Measurements from ENCODE around the gene IQSEC1.

The IQSEC1 gene

GRCh38 chr3:13067778-13068177 lies 5.5 kb downstream of the IQSEC1 start:
- no peak for DNase-seq

GRCh38 chr3:13066834-13067233 lies 6.4 kb downstream of the IQSEC1 start:
- DNase-seq, result no peak

- DNase-seq, result no peak
These were observed 7.0 kb downstream of the IQSEC1 start for GRCh38 chr3:13066236-13066635.

GRCh38 chr3:13065727-13066126 lies 7.5 kb downstream of the IQSEC1 start:
- DNase-seq, result no peak

GRCh38 chr3:13064964-13065363 lies 8.3 kb downstream of the IQSEC1 start:
- DNase-seq, result no peak

- DNase-seq, result no peak
These were observed 8.9 kb downstream of the IQSEC1 start for GRCh38 chr3:13064159-13064868.

GRCh38 chr3:13063225-13063624 lies 10.0 kb downstream of the IQSEC1 start:
- DNase-seq, result no peak

GRCh38 chr3:13062647-13063046 lies 10.6 kb downstream of the IQSEC1 start:
- no peak for DNase-seq

GRCh38 chr3:13060341-13060910 lies 12.8 kb downstream of the IQSEC1 start:
- DNase-seq, result no peak

GRCh38 chr3:13058346-13059120 lies 14.7 kb downstream of the IQSEC1 start:
- no peak for DNase-seq

GRCh38 chr3:13057282-13058040 lies 15.8 kb downstream of the IQSEC1 start:
- DNase-seq, result no peak

GRCh38 chr3:13055634-13056033 lies 17.6 kb downstream of the IQSEC1 start:
- DNase-seq, result no peak

- DNase-seq, result no peak
These were observed 18.6 kb downstream of the IQSEC1 start for GRCh38 chr3:13054341-13055285.

GRCh38 chr3:13053893-13054292 lies 19.3 kb downstream of the IQSEC1 start:
- no peak for DNase-seq

GRCh38 chr3:13053420-13053819 lies 19.8 kb downstream of the IQSEC1 start:
- no peak for DNase-seq

GRCh38 chr3:13052191-13052820 lies 20.9 kb downstream of the IQSEC1 start:
- DNase-seq, result no peak

- DNase-seq, result no peak
These were observed 21.6 kb downstream of the IQSEC1 start for GRCh38 chr3:13051581-13051980.

- DNase-seq, result no peak
These were observed 22.2 kb downstream of the IQSEC1 start for GRCh38 chr3:13051066-13051465.

GRCh38 chr3:13050446-13050845 lies 22.8 kb downstream of the IQSEC1 start:
- DNase-seq, result no peak

- no peak for DNase-seq
These were observed 23.8 kb downstream of the IQSEC1 start for GRCh38 chr3:13049400-13049799.

GRCh38 chr3:13047296-13048165 lies 25.7 kb downstream of the IQSEC1 start:
- no peak for DNase-seq
